Hematopoietic multipotent progenitor cell treated with erythropoietin and hydrocortisone succinate and interleukin-3 and kit ligand, for 4 days (in vitro differentiated cells): Measurements from ENCODE around the gene RPL7A.
"Not testable (repeated sequence)": the region's sequence is repeated elsewhere in the genome, so short reads cannot be mapped to it uniquely, and the experiment has no call there.

Source experiments
- DNase-seq: peaks from one replicate; pipeline ENCODE4 v3.0.0-alpha.2; 2015

The RPL7A gene

DNA sequence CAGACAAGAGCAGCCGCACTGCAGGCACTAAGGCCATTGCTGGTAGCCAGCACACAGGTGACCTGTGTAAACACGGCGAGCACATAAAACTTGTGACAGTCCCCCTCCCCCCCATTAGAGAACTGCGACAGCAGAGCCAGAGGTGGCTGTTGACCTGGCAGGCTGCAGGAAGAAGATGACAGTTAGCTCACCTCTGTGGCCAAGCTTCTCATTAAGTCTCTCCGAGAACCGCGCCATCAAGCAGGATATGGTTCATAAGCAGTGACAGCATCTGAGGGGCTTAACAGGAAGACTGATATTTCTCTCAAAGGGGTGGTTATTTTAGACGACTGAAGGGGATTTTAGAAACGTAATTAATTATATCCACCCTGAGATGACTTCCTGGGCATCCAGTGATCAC is 22.7 kb downstream of the RPL7A start:
- DNase-seq: no peak

DNA sequence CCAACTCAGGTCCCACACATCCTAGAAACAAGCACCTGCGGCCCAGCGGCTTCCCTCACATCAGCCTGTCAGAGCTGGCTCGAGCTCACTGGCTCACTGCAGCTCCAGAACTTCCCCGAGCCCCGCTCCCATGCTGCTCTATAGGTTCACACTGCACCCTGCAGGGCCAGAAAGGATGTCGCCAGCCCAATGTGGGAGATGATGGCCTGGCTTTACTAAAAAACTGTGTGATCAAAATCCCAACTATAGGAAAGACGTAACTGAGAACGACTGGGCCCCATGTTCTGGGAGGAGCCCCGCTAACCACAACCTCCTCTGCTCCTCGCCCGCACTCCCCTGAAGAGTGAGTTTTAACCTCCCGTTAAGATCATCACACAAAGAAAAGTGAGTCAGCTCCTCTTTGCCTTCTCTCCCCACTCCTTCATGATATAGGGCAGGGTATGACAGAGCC is 23.3 kb downstream of the RPL7A start:
- DNase-seq: peak; percentile 73

DNA sequence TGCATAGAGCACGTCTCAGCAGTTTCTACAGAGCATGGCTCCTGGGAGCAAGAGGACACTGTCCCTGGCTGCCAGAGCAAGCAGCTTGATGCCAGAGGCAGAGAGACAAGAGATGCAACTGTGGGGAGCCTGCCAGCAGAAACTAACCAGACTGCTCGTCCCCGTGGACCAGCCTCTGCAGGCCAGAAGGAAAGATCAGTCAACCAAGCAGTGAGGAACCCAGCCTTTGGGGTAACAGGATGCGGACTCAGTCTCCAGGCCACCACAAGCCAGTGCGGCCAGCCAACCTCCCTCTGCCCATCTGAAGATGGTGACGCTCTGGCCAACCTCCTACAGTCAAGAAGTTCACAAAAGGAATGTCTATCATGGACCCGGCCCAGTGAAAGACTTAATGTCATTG is 24.1 kb downstream of the RPL7A start:
- no peak for DNase-seq

DNA sequence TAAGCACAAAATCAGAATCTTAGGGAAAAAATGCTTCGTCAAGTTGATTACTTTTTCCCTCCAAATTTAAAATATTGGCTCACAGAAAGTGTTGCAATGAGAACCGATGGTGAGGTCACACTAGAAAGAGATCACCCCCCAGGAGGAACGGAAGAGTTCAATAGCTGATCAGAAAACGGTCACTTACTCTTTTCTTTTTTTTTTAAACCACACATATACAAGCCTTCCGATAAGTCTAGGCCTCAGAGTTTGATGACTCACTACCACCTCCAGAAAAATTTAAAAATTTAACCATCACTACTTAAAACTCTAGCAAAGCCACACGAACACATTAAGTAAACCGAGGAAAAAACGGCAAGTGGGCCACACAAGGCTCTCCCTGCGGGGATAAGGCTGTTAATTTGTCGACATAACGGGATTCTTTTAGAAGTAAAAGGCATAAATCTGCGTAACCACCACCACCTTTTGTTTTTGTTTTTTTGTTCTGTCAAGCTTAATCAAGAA is 26.6 kb downstream of the RPL7A start:
- peak; percentile 77 for DNase-seq

DNA sequence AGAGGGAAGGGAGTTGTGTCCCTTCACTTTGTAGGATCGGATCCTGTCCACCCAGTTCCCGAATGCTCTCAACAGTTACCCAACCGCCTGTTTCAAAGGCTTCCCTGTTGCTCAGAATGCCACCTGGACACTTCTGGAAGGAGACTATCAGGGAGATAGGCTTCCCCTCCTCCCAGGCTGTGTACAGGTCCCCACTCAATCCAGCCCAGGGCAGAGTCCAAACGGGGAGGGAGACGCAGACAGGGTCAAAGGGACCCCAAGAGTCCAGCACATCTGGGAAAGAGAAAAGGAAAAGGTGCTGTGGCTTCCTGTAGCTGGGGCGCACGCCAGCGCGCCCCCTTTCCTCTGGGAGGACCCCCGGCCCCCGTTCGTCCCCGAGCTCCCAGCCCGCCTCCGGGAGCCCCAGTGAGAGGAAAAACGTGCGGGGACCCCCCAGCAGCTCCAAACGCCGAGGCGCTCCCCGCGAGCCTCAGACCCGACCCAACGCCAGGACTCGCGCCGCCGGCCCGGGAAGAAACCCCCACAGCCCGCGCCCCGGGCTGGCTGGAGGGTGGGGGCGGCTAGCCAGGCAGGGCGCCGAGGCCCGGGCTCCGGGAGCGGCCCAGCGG is 27.2 kb downstream of the RPL7A start:
- peak; percentile 67 for DNase-seq

DNA sequence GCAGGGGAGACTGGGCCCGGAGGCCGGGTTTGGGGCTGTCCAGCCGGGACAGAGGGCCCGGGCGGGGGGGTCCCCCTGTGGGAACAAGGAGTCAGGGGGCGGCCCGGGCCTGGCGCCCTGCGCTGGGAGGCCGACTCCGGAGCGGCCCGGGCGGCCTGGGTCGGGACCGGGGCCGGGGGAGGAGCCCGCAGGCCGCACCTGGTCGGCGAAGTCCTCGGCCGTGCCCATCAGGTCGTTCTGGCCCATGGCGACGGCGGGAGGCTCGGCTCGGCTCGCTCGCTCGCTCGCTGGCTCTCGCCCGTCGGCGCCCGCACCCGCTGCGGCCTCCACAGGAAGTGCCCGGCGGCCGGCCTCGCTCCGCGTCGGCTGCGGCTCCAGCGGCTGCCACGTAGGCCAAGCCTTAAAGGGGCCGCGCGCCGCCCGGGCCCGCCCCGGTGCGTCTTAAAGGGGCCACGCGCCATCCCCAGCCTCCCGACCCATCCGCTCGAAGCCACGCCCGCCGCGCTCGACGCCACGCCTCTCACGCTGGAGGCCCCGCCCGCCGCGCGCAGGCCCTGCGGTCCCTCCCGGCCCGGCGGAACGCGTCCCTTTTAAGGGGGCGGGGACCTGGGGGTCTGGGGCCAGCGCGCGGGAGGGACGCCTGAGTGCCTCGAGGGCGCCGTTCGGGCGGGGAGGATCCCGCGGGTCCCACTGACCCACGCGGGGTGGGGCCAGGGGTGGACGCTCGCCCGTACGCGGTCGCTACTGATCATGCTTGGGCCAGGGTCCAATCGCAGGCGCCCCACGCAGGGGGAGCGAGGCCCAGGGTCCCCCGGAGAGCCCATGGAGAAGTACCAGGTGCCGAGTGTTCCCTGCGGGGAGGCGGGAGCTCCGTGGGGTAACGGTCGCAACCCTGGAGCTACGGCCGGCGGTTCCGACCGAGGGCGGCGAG is 28.0 kb downstream of the RPL7A start, which contains the start of the genes STKLD1 and SURF4:
Gene STKLD1, plus strand, starts transcription at position 643 of the 931 bp plus-strand sequence. Its CDS starts 108 bp downstream, at position 751.
Gene SURF4, minus strand, starts transcription at position 337 of the 931 bp plus-strand sequence. Its CDS starts 91 bp downstream, at position 246.
- peak; percentile 98 for DNase-seq

DNA sequence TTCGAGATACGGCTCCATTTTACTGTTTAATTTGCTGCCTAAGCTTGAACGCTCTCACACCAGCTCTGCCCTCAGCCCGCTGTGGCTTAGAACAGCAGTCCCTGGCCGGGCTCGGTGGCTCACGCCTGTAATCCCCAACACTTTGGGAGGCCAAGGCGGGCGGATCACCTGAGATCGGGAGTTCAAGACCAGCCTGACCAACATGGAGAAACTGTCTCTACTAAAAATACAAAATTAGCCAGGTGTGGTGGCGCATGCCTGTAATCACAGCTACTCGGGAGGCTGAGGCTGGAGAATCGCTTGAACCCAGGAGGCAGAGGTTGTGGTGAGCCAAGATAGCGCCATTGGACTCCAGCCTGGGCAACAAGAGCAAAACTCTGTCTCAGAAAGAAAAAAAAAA is 29.3 kb downstream of the RPL7A start:
- not testable (repeated sequence) for DNase-seq

DNA sequence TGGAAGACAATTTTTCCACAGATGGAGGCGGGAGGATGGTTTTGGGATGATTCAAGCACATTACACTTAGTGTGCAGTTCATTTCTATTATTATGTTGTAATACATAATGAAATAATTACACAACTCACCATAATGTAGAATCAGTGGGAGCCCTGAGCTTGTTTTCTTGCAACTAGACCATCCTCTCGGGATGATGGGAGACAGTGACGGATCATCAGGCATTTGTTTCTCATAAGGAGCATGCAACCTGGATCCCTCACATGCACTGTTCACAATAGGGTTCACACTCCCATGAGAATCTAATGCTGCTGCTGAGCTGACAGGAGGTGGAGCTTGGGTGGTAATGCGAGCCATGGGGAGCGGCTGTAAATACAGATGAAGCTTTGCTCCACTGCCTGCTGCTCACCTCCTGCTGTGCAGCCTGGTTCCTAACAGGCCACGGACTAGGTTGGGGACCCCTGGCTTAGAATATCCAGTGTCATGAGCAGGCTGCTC is 29.8 kb downstream of the RPL7A start:
- no peak for DNase-seq

DNA sequence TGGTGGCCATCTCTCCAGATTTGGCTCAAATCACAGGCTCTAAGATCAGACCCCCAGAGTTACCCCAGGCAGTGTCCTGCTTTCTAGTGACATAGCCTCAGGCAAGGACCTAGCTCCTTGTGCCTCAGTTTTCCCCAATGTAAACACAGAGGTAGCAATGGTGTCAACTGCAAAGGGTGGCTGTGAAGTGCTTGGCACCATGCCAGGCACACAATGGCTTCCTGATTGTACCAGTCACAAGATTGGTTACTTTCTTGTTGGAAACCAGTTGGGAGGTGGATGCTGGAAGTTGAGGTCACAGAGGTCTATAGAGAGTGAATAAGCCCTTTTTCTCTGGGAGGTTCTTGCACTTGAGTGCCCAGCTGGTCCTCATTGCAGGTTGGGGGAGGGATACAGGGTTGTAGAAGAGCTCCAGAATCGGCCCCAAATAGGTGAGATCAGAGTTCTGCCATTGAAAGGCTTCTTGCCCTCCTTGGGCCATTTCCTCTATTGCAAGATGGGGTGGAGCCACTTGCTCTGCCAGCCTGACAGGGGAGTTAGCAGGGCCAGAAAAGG is 30.5 kb downstream of the RPL7A start:
- no peak for DNase-seq

DNA sequence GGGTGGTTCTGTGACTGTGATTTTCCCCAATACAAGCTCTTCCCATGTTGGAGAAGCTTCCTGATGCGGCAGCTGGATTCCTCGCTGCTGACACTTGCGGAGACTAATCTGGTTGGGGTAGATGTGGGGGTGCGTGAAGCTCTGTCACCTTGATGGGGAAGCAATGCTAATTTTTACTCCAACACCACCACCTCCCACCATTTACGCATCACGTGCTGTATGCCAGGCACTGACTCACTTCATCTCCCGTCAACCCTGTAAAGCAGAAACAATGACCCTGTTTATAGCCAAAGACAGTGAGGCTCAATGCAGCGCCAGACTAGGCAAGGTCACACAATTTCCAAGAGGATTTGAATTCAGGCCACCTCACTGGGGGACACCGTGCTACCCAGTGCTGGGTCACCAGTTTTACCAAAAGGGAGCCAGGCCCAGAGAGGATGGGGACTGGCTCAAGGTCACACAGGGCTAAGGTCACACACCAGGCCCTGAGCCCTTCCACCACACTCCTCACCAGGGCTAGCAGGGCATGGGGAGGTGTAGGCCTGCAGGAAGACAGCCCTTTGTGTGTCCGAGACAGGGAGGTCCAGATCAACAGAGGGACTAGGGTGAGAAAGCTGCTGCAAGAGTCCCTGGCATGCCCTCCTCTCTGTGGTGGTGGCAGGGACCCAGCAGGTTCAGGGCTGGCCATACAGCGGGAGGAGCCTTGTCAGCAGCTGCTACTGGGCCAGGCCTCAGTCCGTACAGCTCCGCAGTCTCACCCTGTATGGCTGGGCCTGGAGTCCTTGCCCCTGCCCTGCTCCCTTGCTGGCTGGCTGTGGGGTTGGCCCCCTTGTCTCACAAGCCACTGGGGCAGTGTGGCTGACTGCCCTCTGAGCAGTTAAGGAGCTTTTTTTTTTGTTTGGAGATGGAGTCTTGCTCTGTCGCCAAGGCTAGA is 31.4 kb downstream of the RPL7A start:
- DNase-seq: no peak

DNA sequence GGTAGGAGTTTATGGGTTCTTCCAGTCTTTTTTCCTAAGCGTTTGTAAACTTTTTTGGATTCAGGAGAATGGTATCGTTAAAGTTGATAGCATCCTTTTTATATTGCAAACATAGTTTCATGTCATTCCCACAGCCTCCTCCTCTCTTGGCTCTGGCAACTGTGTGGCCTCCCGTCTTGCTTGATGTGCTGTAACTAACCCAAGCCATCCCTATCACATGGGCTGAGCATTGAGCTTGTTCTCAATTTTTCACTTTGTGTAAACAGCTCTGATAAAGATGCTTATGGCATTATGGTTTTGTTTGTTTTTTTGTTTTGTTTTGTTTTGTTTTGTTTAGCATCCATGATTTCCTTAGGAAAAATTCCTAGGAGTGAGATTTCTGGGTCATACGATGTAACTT is 32.7 kb downstream of the RPL7A start:
- no peak for DNase-seq

DNA sequence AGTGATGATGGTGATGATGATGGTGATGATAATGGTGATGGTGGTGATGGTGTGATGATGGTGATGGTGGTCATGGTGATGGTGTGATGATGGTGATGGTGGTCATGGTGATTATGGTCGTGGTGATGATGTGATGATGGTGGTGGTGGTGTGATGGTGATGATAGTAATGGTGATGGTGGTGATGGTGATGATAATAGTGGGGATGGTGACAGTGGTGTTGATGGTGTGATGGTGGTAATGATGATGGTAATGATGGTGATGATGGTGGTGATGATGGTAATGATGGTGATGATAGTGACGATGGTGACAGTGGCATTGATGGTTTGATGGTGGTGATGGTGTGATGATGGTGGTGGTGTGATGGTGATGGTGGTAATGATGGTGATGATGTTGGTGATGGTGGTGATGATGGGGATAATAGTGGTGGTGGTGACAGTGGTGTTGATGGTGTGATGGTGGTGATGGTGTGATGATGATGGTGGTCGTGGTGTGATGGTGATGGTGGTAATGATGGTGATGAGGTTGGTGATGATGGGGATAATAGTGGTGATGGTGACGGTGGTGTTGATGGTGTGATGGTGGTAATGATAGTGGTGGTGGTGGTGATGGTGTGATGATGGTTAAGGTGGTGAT is 34.6 kb downstream of the RPL7A start:
- DNase-seq: no peak

DNA sequence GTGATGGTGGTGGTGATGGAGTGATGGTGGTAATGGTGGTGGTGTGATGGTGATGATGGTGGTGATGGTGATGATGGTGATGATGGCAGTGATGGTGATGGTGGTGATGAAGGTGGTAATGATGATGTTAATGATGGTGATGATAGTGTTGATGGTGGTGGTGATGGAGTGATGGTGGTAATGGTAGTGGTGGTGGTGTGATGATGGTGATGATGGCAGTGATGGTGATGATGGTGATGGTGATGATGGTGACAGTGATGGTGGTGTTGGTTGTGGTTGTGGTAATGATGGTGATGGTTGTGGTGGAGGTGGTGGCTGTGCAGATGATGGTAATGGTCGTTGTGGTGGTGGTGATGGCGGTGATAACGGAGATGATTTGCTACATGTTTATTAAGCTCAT is 35.4 kb downstream of the RPL7A start:
- no peak for DNase-seq

DNA sequence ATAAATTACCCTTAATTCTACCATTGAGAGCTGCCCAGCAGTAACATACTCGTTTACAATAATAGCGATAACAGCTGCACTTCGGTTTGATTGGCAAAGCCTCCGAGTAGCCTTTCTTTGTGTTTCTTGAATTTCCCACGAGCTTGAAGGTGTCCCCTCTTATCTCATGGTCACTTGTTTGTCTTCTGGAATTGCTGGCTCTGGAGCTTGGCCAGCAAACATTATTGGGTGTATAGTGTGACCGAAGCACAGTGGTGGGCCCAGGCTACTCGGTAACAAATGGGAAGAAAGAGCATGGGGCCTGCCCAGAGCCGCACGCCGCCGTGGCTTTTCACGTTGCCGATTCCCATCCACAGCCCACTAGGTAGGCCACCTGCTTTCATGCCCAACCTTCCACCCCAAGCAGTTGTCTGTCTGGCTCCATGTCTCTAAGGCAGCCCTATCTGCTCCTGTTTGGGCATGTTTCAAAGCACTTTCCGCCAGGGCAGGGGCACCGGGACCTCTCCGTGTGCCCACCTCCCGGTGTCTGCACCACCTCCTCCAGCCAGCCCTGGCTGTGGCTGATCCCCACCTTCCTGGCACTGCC is 36.8 kb downstream of the RPL7A start:
- no peak for DNase-seq

DNA sequence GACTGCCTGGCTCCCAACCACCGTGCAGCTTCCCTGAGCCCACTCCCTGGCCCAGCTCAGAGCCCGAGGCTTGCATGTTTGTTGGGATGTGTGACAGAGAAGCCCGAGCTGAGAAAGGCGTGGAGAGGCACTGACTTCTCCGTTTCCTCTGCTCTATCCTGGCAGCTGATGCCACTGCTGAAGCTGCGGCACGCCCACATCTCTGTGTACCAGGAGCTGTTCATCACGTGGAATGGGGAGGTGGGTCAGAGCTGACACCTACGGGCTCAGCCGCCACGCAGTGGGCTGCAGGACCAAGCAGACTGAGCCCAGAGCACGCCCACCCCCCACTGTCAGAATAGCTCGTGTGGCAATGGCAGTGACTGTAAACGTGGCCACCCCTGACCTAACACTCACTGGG is 37.4 kb downstream of the RPL7A start:
- DNase-seq: no peak

DNA sequence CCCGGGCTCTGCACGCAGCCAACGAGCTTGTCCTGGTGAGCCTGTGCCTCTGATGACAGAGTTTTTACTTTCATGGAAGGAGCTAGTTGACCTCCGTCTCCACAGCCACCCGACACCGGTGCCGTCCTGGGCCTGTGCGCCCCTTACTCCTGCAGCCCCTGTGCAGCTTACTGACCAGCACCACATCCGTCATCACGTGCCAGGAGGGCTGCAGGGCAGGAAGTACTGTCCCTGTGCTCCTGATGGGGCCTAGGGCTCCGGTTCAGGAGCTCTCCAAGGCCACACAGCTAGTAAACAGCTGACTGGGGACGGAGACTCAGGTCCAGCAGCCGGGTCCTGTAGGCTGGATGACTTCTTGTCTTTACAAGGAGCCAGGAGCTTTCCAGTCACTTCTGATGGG is 38.3 kb downstream of the RPL7A start:
- DNase-seq: no peak

DNA sequence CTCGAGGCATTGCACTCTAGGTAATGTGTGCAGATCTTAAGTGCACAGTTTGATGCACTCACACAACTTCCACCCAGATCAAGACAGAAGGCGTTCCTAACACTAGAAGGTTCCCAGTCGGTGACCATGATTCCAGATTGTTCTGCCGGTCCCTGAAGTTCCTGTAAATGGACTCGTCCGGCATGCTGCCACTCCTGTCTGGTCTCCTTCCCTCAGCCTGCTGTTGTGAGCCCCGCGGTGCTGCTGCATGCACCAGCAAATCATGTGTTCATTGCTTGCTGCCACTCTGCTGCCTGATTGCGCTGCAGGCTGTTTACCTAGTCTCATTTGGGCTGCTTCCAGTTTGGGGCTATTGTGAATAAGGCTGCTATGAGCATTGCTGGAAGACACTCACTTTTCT is 39.7 kb downstream of the RPL7A start:
- no peak for DNase-seq

DNA sequence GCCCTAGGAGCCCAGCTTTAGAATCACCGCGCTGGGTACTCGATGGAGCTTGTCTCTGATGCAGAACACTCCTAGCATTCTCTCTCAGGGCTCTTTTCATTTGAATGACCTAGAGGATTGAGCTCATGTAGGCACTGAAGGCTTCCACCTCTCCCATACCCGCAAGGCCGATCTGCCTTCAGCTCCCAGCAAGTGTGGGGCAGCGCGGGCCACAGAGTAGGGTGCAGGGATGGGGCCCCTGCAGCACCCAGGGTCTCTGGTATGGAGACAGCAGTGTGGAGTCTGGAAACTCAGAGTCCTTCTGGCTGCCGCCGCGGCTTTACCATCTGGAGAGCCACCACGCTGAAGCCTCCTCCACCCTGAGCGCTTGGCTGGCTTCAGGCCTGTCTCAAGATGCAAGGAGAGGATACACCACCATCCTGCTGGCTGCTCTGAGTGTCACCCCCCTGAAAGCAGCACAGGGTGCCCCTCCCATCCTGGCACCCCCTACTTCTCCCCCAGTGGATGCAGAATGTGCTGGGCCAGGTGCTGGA is 41.1 kb downstream of the RPL7A start:
- DNase-seq: no peak

DNA sequence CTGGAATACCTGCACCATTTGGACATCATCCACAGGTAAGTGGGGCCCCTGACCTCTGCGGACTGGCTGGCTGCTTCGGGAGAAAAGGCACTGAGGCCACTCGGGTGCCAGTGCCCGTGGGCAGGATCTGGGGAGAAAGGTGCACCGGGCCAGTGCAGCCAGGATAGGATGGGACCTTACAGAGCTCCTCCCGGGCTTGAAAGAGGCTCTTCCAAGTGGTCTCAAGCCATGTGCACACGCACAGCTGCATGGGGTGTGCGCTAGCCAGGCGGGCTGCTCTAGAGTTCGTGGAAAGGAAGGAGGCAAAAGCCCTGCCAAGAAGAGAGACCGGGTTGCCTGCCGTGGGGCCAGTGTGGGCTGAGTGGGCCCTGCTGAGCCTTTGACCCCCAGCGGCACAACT is 41.5 kb downstream of the RPL7A start:
- no peak for DNase-seq

DNA sequence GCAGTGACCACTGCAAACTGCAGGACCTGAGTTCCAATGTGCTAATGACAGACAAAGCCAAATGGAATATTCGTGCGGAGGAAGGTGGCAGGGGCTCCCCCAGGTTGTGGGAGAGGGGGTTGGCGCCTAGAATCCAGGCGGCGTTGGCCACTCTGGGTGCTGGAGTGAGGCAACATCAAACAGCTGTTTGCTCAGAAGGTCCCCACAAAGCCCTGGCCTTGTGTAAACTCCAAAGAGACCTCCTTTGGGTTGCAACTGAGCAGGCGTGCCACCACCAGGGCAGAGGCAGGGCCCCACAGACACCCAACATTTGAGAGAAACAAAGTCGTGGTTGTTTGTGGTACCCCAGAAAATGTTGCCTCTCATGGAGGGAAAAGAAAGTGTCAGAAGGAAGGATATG is 42.7 kb downstream of the RPL7A start:
- no peak for DNase-seq

DNA sequence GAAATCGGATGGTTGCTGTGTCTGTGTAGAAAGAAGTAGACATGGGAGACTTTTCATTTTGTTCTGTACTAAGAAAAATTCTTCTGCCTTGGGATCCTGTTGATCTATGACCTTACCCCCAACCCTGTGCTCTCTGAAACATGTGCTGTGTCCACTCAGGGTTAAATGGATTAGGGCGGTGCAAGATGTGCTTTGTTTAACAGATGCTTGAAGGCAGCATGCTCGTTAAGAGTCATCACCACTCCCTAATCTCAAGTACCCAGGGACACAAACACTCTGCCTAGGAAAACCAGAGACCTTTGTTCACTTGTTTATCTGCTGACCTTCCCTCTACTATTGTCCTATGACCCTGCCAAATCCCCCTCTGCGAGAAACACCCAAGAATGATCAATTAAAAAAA is 43.4 kb downstream of the RPL7A start:
- DNase-seq: not testable (repeated sequence)
